HG03139 (cell line): ENCODE results near the gene SLC34A3.

ENCODE experiments used
- ATAC-seq: cut with Tn5 transposase; IDR thresholded peaks from one replicate; pipeline ENCODE4 v1.9.1; 2021; ENCODE audit not compliant: unreplicated experiment

SLC34A3 gene

GRCh38 chr9:137217276-137218211 lies 13.2 kb upstream of the SLC34A3 start:
- no peak for ATAC-seq

- no peak for ATAC-seq
Measured at GRCh38 chr9:137218212-137218753, 12.4 kb upstream of the SLC34A3 start.

- no peak for ATAC-seq
Measured at GRCh38 chr9:137218754-137219271, 11.9 kb upstream of the SLC34A3 start.

- no peak for ATAC-seq
Measured at GRCh38 chr9:137219757-137220316, 10.9 kb upstream of the SLC34A3 start.

- ATAC-seq = no peak
Measured at GRCh38 chr9:137220317-137221094, 10.2 kb upstream of the SLC34A3 start.

GRCh38 chr9:137221095-137221505 lies 9.6 kb upstream of the SLC34A3 start:
- no peak for ATAC-seq

- ATAC-seq = no peak
Measured at GRCh38 chr9:137221506-137222111, 9.1 kb upstream of the SLC34A3 start.

- ATAC-seq = no peak
Measured at GRCh38 chr9:137222190-137223077, 8.3 kb upstream of the SLC34A3 start, which contains the start of gene RNF208. RNF208 (minus strand) TSS chr9:137222240; CDS start chr9:137221212, 1,028 bp downstream.

- ATAC-seq = peak; percentile 69
Measured at GRCh38 chr9:137223078-137223970, 7.4 kb upstream of the SLC34A3 start.

- no peak for ATAC-seq
Measured at GRCh38 chr9:137224830-137225694, 5.6 kb upstream of the SLC34A3 start, which contains the start of gene CYSRT1. CYSRT1 (plus strand) TSS chr9:137225174; CDS start chr9:137225622, 448 bp downstream.

- no peak for ATAC-seq
Measured at GRCh38 chr9:137225699-137226331, 4.9 kb upstream of the SLC34A3 start.

- ATAC-seq = no peak
Measured at GRCh38 chr9:137226338-137227053, 4.2 kb upstream of the SLC34A3 start.

- ATAC-seq = no peak
Measured at GRCh38 chr9:137227054-137227852, 3.4 kb upstream of the SLC34A3 start, which contains the start of gene RNF224. RNF224 (plus strand) TSS chr9:137227502; CDS start chr9:137228336, 834 bp downstream.

- no peak for ATAC-seq
Measured at GRCh38 chr9:137227853-137228505, 2.7 kb upstream of the SLC34A3 start.

GRCh38 chr9:137228506-137228967 lies 2.2 kb upstream of the SLC34A3 start:
- no peak for ATAC-seq
